GM19455 (cell line): ENCODE data around the gene PDS5B.
"Not testable (repeated sequence)": the region's sequence is repeated elsewhere in the genome, so short reads cannot be mapped to it uniquely, and the experiment has no call there.

ENCODE experiments used
- ATAC-seq: cut with Tn5 transposase; IDR thresholded peaks from one replicate; pipeline ENCODE4 v1.9.1; 2021; ENCODE audit not compliant: unreplicated experiment

PDS5B gene

DNA sequence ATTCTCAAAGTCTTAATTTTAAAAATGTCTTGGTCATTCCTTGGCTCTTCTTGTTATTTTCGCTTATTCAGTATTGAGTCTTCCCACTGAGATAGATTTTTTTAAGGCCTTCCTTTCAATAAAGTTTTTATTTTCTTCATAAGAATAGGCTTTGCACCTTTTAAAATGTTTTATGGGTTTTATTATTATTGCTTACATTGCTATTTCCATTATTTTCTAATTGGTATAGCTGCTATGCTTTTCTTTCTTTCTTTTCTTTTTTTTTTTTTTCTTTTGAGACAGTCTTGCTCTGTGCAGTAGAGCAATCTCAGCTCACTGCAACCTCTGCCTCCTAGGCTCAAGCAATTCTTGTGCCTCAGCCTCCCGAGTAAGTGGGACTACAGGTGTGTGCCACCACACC, 195.7 kb downstream of the PDS5B start:
- no peak for ATAC-seq

DNA sequence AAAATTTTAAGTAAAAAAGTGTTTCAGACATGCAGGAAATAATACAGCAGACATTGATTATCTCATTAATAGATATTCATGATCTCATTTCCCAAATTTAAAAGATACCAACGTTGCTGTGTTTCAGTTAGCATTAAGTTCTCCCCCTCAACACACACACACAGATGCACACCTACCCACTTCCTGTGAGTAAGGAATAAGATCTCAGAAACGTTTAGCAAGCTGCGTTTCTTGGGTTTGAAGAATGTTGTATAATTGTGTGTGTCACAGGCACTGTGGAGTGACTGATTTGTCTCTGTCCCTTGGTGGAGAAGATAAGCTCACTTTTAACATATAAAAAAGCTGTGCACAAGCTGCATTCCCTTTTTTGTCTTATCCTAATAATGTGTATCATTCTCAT, 196.8 kb downstream of the PDS5B start:
- ATAC-seq, result no peak

DNA sequence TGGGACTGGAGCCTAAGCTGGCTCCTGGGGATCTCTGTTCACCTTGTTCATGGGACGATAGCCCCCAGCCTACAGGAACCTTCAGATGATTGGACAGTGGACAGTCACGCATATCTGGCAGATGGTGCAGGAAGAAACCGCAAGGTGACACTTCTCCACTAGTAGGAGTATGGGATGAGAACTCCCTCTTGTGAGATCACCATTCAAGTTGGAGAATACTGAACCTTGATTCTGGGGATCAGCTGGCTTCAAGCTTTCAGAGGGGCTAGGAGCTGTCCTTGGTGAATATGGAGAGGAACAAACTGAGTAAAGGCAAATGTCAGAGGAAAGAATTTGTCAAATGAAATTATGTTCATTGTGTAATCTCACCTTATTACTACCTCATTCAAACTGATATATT, 204.5 kb downstream of the PDS5B start:
- no peak for ATAC-seq

DNA sequence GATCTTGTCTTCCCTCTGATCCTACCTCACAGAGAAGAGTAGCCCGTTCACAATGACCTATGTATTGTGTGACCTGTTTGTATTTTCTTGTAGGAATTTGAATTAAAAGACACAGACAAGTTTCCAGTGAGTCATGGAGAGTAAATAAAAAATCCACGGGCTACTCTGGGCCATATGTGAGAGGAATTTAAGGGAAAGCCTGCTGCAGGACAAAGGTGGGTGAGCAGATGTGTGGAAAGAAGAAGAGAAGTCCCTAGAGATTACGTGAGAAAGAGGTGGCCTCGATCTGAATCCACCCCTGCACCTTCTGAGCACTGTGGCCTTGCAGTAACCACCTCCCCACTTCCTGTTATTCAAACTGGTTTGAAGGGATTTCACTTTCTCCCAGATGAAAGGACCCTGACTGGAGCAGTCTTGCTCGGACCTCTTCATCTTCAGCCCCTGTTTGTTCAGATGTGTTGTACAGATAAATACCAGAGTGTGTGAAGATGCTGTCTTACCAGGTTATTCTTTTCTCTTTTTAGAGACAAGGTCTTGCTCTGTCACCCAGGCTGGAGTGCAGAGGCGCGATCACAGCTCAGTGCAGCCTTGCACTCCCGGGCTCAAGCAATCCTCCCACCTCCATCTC, 205.4 kb downstream of the PDS5B start:
- ATAC-seq, result no peak

DNA sequence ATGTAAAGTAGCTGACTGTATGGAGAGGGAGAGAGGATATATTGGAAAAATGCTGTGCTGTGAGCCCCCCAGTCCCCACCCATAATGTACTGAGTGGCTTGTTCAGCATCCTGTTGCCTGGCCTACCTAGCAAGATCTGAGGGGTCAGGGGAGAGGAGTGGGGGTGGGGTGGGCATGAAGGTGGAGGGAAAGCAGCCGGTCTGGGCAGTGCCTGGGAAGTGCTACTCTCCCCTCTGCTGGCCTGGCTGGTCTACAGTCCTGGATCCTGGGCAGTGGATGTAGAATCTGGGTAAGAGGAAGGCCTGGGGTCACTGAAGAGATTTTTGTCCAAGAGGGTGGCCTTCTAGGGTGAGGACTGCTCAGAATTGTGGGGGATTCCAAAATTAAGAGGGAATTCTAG, 210.5 kb downstream of the PDS5B start:
- ATAC-seq, result no peak

DNA sequence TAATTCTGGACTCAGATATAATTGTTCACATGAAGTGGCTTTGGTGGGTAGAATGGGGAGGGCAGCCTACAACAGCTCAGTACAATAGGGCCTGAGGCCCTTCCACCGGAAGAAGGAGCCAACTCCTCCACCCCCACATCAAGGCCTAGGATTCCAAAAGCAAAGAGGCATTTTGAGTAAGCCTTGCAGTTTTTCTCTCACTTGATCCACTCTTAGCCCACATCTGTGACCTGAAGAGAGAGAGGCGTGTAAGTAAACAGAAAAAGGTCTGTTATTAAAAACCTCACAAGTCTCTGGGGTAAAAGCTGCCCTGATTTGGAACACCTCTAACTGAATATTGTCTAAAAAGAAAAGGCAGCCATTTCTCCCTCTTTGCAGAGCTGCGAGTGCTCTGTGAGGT, 215.9 kb downstream of the PDS5B start:
- no peak for ATAC-seq

DNA sequence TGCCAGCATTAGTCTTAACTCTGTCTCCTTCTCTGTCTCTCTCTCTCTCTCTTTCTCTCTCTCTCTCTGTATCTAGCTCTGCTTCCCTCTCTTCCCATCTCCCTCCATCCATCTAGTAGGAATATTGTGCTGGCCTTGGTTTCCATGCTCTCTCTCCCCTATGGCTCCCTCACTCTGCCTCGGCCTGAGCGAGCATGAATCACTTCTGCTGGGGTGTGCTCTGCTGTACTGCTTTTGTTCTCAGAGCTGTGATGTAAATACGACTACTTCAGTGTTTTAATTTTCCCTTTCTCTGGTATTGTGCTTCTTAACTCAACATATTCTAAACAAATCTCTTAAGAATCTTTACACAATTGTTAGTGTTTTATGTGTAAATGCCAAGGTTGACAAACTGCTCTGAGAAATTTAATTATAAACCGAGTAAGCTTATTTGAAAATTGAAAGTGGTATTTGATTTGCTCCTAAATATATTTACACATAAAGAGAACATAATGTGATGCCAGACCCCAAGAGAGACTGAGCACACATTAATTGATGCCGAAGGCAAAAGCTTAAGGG, 218.5 kb downstream of the PDS5B start:
- no peak for ATAC-seq

DNA sequence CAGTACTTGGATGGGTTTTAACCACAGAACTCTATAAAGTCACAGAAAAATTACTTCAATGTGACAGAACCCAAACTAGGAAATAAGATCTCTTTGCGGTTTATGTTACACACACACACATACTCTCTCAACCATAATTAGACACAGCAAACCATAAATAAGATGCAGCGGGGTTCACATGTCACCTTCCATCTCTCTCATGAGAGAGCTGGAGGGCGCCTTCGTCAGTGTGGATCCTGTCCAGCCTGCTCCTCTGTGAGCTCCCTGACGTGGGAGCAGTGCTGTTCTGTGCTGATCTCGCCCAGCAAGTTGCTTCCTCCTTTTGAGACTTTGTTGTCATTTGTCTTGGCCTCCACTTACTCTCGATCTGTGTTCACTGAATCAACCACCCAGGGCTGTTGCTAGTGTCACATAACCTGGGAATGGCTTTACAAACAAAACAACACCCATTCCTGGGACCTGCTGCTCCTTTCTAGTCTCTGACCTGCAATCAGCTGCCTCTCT, 225.1 kb downstream of the PDS5B start:
- ATAC-seq, result peak; percentile 80

DNA sequence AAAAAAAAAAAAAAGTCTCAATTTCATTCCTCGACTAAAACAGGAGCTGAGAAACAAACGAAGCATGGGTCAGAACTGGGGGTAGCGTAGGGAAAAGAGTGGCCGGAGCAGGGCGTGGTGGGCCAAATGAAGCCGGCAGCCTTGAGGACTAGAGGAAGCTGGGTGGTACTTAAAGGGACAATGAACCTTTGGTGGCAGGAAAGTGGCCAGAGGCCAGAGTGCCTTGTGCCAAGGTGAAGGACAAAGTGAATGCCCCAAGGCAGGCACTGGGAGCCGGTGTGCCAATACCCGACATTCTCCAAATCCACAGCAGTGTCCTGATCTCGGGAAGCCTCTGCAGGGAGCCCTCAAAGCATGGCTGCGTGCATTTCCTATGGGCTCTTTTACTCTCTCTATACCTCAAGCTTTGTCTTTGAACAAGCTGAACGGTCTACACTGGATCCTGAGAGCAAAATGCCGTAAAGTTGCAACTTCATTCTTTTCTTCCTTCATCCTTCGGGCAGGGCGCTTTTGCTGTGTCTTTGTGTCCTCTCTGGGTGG, 235.0 kb downstream of the PDS5B start:
- no peak for ATAC-seq

DNA sequence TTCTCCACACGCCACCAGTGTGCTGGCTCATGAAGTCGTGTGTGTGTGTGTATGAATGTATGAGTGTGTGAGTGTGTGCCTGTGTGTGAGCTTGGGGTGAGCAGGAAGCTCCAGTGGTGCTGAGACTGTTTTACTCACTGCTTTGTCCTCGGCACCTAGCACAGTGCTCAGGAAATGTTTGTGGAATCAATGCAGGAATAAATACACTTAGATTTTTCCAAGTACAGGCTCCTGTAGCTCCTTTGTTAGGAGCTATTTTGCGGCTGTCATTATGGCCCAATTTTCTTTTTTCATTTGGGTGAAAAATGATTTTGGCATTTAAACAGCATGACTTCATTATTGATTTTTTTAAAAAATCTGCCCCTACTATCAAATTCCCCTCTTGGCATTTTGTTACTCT, 236.5 kb downstream of the PDS5B start:
- no peak for ATAC-seq

DNA sequence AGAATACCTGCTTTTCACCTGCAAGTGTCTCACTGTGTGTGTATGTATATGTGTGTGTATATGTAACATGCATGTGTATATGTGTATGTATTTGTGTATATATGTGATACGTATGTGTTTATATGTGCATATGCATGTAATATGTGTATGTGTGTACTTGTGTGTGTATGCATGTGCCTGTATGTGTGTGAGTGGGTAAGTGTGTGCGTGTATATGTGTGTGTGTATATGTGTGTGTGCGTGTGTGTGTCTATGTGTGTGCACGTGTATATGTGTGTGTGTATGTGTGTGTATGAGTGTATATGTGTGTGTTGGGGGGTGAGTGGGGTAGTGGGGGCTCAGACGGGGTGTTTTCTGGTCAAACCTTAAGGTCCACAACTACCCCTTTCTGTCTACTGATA, 237.3 kb downstream of the PDS5B start:
- ATAC-seq, result no peak

DNA sequence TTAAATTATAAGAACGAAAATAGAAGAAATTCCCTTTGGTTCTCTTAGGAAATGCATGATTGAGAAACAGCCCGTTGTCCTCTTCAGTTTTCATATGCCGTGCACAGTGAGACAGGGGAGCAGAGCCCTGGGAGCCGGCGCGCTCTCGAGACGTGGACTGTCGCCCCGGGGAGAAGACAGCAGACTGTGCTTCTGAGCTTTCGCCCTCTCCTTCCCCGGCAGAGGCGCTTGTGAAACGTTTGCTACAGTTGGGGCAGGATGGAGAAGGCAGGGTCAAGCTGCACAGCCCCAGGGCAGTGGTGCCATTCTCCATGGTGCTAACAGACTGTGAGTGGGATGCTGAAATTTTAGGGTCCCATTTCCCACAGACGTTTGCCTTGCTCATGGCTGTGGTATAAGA, 237.8 kb downstream of the PDS5B start:
- no peak for ATAC-seq

DNA sequence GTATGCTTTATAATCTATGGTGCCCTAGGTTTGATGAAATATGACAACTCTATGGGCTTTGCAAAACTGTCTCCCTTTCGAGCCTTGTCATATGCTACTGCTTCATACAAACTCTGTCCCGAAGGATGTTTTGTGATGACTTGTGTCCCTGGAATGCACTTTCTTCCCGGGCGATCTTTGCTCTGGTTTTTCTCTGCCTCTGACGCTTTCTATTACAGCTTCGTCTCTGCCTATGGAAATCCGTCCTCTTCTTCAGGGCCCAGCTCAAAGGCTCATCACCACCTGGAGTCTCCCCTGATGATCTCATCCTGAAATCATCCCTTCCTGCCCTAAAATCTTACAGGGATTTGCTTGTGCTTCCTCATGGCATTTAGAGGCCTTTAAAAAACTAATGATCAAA, 238.4 kb downstream of the PDS5B start:
- ATAC-seq, result no peak

DNA sequence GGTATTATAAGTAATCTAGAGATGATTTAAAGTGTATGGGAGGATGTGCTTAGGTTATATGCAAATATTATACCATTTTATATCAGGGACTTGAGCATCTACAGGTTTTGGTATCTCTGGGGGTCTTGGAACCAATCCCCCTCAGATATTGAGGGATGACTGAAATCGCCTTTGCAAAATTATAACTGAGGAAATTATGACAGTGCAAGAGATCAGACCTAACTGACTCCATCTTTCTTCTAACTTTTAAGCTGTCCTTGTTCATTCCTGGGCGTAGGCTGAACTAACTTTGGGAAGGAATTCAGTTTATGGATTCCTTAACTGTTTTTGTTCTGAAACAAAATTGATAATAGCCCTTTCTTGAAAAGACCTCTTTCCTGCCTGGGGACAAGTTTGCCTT, 239.2 kb downstream of the PDS5B start:
- no peak for ATAC-seq

DNA sequence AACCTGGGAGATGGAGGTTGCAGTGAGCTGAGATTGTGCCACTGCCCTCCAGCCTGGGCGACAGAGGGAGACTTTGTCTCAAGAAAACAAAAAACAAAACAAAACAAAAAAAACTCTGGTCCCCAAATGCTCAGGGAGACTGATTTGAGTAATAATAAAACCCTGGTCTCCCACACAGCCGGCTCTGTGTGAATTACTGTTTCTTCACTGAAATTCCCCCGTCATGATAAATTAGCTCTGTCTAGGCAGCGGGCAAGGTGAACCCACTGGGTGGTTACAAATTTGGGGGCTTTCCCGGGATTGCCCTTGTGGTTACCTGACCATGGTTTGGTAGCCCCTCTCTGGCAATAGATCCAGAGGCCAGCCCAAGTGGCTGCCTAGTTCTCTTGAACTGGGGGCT, 240.1 kb downstream of the PDS5B start:
- ATAC-seq, result not testable (repeated sequence)
